GM20000 (cell line): ENCODE measurements around the gene GABRP.

Experiments
- DNase-seq: peaks from one replicate; pipeline ENCODE4 v3.0.0; 2012; ENCODE audit warnings: low spot score
- CTCF ChIP-seq: IDR thresholded peaks from 2 replicates; pipeline ENCODE4 v1.5.1; 2012; ENCODE audit warnings: mild to moderate bottlenecking, control low read depth; ENCODE audit errors: extremely low read depth, missing control alignments

The GABRP gene

DNA sequence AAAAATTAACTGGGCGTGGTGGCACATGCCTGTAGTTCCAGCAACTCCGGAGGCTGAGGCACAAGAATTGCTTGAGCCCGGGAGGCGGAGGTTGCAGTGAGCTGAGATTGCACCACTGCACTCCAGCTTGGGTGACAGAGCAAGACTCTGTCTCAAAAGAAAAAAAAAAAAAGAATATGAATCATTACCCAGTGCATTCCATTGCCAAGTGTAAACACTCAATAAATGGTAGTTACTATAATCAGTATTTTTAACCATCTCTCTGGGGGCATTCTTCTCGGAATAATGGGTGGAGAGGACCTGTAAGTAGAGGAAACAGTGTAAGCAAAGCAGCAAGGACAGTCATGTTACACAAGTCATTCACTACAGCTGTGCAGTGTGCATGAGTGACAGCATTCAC lies 64.5 kb downstream of the GABRP start:
- no peak for TF ChIP-seq CTCF
- no peak for DNase-seq

DNA sequence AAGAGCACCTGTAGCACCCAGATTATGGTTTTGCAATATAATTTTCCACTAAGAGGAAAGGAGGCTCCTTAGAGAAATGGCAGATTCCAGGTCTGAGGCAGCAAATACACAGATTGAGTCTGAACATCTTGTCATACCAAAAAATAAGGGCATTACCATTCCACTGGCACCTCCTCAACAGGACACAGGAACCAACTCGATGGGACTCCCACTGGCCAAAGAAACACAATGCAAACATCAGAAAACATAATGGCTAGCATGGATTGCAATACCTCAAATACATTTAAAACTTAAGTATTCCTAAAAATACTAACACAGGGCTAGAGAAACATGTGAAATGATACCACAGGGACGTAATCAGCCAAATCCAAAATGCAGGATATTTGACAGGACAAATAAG lies 65.8 kb downstream of the GABRP start:
- DNase-seq, result no peak

GRCh38 chr5:170854566-170854965 lies 71.0 kb downstream of the GABRP start:
- DNase-seq, result no peak
- no peak for TF ChIP-seq CTCF

More for the DNA sequence above, 65.8 kb downstream of the GABRP start:
- TF ChIP-seq CTCF, result no peak

DNA sequence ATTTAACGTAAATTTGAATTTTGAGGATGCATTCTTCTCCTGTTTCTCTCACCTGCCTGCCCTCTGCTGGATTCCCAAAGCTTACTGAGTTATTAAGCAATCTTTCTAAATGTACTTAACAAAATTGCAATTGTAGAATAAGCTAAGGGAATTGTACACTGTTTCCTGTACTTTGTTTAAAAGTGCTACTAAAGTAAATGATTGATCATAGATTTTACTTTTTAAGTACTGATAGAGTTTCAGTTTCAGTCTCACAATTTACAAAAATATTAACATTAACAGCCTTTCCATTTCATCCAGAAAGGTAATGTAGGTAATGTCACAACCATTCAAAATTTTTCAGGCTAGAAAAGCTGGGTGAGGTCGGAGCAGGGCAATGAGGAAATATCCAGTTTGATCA lies 73.5 kb downstream of the GABRP start:
- TF ChIP-seq CTCF, result no peak
- no peak for DNase-seq

DNA sequence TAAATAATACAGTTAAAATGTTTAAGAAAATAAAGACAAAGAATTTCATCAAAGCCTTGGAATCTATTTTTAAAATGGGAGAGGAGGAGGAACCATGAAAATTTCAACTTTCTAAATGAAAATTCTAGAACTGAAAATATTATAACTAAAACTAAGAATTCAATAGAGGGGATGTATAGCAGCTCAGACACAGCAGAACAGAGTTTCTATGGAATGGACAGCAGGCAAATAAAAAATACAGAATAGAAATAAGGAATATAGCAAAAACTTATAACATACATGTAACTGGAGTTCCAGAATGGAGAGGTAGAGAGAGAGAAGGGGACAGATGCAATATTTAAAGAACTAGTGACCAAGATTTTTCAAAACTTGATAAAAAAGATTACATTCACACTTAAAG lies 76.9 kb downstream of the GABRP start:
- TF ChIP-seq CTCF, result no peak

DNA sequence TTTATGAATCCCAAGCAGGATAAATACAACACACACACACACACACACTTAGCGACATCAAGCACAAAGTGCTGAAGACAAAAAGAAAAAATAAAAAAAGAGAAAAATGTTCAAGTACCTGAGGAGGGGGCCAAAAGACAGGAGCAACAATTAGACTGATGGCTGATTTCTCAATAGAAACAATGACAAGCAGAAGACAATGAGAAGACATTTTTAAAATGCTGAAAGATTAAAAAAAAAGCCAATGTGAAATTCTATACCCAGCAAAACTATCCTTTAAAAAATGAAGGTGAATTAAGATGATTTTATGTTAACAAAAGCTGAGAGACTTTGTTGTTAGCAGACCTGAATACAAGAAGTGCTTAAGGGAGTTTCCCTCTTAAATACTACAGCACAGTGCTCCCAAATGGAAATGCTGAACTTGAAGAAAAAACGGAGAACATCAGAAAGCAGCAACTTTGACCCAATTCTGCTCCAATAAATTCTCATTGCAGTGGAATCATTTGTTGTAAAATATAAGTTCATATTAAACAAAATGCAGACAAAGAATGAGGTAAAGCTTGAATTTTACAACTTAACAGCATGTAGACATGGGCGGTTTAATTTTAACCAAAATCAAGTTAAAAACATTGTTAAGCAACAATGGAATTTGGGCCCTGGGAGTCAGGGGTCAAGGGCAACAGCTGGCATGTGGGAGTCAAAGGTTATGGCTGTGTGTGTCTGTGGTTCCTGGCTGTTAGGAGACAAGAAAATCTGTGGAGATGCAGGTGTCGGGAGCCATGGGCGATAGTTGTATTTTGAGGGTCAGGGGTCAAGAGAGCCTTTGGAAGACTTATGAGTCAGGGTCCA lies 77.5 kb downstream of the GABRP start:
- no peak for TF ChIP-seq CTCF
- DNase-seq, result no peak

More for the DNA sequence above, 76.9 kb downstream of the GABRP start:
- no peak for DNase-seq

GRCh38 chr5:170861667-170861916 lies 78.1 kb downstream of the GABRP start:
- no peak for TF ChIP-seq CTCF
- no peak for DNase-seq
